GM18526 (cell line): ENCODE measurements around the gene ZFP57.
A peak's percentile ranks its signal among the peaks of the same experiment; 100 is the strongest.

Experiments
- POLR2A ChIP-seq: IDR thresholded peaks from 3 replicates; pipeline ENCODE4 v1.6.1; 2011; ENCODE audit not compliant: insufficient read length; ENCODE audit errors: extremely low read depth

ZFP57 gene

GRCh38 chr6:29666826-29667130 lies 14.2 kb downstream of the ZFP57 start:
- no peak for TF ChIP-seq POLR2A

DNA sequence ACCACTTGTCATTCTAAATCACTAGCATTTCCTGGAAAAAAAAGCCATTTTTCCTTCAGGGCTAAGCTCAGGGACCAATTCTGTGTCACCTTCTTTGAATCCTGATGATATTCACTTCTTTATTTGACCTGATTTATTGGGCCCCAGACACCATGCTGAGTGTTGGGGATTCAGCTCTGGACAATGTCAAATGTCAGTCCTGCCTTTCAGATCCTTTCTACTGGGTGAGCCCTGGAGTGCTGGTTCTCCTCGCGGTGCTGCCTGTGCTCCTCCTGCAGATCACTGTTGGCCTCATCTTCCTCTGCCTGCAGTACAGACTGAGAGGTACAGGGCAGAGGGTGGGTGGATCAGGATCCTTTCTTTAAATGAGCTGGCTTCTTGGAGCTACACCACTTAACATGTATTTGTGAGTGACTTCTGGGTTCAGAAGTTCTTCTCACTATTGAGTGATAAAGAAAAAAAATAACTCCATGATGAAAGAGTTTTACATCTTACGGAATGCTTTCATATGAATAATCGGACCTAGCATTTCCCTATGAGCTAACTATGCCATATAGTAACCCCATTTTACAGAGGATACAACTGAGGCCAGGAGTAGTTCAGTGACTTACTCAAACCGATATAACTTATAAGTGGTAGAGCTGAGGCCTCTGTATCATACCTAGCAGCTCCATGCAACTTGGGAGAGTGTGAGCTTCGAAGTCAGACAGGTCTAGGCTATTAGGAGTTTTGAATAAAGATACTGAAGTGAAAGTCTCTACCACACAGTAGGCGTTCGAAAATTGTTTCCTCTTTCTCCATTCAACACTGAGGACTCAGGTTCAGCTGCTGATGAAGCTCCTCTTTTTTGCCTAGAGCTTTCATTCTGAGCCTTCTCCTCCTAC lies 14.8 kb downstream of the ZFP57 start:
- TF ChIP-seq POLR2A: no peak

DNA sequence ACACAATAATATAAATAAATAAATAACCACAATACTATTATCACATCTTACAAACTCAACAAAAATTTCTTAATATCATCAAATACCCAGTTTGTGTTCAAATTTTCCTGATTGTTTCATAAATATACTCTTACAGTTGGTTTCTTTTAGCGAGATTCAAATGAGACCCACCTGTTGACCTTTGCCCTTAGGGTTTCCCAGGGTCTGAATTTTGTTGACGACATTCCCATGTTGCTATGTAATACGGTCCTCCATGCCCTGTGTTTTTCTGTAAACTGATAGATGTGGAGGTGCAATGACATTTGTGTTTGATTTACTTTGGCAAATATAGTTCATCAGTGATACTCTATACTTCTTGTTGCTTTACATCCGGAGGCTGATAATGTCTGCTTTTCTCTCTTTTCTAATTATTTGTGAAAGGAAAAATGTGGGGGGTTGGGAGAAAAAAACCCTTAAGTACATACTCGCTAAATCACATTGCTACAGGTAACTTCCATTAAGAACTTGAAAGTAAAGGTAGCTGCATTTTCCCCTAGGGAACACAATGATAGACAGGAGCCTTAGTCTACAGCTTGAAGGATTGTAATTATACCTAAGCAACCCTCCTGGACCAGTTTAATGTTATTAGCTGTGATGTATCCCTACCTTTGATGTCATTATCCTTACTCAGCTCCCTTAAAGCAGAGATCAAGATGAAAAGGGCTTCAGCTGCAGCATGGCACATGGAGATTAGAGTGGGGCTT lies 17.5 kb downstream of the ZFP57 start:
- TF ChIP-seq POLR2A: no peak

DNA sequence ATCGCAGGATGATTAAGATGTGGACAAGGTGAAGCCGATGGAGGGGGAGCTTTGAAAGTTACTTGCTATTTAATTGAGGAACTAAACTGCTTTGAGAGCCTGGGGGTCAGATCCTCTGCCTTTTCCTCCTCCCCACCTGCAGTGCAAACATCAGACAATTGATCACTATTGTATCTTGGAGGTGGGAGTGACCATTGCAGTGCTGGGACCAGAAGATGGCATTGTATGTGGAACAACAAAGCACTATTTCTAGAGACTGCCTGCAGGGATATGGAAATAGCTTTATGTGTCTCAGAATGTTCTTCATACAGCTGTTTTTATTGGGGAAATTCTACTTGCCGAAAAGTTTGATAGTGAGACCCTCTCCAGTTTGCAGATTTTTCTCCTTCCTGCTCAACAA lies 19.9 kb downstream of the ZFP57 start:
- TF ChIP-seq POLR2A: no peak

GRCh38 chr6:29656798-29657197 lies 24.2 kb downstream of the ZFP57 start, which contains the start of gene MOG:
Gene MOG, plus strand, starts transcription at chr6:29657092. Its CDS starts 118 bp downstream, at chr6:29657210.
- TF ChIP-seq POLR2A: no peak

DNA sequence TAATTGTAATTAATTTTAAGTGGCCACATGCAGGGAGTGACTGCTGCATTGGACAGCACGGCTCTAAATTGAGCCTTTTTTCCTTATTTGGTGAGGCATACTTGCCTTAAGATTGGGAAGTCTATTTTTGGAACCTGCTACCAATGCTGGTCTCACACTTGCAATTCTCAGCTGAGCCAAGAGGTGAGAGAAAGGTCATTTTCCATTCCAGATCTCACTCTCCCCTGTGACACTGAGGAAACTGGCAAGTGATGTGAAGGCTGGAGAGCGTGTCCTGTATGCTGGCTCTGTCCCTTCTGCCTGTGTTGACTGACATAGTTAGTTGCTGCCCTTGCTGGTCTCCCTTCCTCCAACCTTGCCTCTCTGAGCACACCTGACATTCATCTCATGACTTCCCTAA lies 24.8 kb downstream of the ZFP57 start:
- TF ChIP-seq POLR2A: no peak

- TF ChIP-seq POLR2A: no peak
Observed at GRCh38 chr6:29655658-29656057, 25.3 kb downstream of the ZFP57 start.

- TF ChIP-seq POLR2A: no peak
Observed at GRCh38 chr6:29653452-29654038, 27.4 kb downstream of the ZFP57 start.

DNA sequence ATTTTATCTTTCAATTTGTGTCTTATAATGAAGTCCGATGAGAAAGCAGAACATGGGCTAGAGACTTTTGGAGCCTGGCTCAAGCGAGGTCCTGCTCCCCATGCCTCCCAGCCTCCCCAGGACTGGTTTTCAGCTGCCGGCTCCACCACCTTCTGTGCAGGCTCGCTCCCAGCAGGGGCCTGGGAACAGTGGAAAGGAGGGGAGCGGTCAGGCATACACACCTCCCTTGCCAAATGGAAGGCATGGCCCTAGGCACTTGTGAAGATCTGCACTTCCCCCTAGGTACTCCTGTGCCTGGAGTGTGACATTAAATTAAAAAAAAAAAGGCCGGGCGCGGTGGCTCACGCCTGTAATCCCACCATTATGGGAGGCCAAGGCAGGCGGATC lies 28.8 kb downstream of the ZFP57 start:
- TF ChIP-seq POLR2A: no peak

DNA sequence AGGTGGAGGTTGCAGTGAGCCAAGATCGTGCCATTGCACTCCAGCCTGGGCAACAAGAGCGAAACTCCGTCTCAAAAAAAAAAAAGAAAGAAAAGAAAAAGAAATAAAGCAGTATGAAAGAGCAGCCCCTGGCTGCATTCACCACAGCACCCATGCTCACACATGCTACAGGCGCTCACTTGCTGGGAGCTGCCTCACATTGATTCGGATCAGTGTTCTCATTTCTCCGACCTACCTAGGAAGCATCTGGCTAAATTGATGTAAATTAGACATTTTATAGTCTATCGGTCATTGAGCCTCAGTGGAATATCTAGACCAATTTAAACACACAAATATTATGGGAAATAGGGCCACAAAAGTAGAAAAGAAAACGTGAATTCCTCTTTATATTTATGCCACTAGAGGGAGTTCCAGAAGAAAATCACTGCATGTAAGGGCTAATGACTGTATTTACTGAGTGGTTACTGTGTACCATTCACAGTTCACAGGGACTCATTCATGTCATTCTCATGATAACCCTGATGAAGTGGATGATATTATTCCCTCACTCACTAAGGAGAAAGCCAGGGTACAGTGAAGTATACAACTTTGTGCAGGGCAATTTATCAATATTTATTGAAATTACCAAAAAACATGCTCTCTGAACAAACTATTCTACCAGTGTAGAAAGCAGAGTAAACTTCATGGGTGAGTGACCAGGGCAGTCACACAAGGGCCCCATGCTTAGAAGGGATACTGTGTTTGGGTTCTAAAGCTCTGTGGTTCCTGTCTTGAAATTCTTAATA lies 29.3 kb downstream of the ZFP57 start:
- TF ChIP-seq POLR2A: no peak

GRCh38 chr6:29649701-29650673 lies 31.0 kb downstream of the ZFP57 start:
- TF ChIP-seq POLR2A: peak; percentile 79

DNA sequence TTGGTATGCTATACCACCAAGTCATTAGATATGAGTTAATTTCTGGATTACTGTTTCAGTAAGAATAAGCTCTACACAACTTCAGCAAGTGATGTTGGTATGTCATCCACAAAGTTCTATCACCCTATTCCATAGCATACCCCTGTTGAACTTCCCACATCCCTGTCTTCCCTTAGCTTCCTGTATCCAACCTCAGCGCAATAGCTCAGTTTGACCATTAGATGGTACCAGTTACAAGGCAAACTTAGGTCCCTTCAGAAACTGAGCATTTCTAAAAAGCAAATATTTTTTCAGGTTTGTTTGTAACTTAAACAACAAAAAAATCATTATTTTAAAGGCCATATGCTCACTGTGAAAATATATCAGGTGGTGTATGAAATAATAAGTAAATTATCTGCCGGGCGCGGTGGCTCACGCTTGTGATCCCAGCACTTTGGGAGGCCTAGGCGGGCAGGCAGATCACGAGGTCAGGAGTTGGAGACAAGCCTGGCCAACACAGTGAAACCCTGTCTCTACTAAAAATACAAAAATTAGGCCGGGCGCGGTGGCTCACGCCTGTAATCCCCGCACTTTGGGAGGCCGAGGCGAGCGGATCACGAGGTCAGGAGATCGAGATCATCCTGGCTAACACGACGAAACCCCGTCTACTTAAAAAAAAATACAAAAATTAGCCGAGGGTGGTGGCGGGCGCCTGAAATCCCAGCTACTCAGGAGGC lies 32.9 kb downstream of the ZFP57 start:
- no peak for TF ChIP-seq POLR2A

DNA sequence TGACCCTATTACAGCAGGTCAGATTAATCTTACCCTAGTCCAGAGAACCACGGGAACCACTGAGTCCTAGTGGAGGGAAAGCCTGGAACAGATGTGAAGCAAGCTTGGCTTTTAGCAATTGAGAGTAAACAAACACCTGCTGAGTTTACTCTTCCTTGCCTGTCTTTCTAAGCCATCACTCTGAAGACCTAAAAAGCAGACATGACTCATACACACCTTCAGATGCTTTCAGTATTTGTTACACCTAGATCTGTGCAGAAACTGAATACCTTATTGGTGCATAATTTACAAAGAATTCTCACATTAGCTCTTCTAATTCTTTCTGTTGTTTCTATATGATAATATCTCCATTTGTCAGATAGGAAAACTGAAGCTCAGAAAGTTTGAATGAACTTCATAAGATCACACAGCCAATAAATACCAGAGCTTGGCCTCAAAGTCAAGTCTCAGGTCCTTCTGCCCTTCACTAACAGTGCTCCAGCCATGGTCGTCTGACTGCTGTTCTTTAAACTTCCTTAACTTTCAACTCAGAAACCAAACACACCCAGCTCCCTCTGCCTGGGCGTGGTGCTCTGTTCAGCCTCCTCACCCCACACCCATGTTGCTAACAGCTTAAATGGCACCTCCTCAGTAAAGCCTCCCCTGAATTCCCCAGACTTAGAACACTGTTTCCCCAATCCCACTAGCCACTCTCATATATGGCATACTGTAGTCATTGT lies 39.4 kb downstream of the ZFP57 start:
- no peak for TF ChIP-seq POLR2A
